HepG2 (cell line): ENCODE data around the gene MBD2.

Source experiments
- PRPF4 ChIP-seq: fragments of 200-400 bp; formaldehyde crosslinking; IDR thresholded peaks from 2 replicates; pipeline ENCODE4 v1.6.1; 2016; ENCODE audit warnings: low read length, low read depth; ENCODE audit not compliant: poor library complexity, severe bottlenecking
- SYNCRIP ChIP-seq: fragments of 200-400 bp; formaldehyde crosslinking; IDR thresholded peaks from 2 replicates; pipeline ENCODE4 v1.6.1; 2018; ENCODE audit warnings: mild to moderate bottlenecking, low read depth, low read length; ENCODE audit not compliant: insufficient read depth
- U2AF2 ChIP-seq: fragments of 200-400 bp; formaldehyde crosslinking; IDR thresholded peaks from 2 replicates; pipeline ENCODE4 v1.6.1; 2017; ENCODE audit warnings: low read depth, mild to moderate bottlenecking, low read length
- TF ChIP-seq, protein P1 (sequence below): sonication (generic); formaldehyde crosslinking; IDR thresholded peaks from 2 replicates; pipeline ENCODE4 v1.4.0; 2020; ENCODE audit warnings: missing genetic modification reagents

DNA sequence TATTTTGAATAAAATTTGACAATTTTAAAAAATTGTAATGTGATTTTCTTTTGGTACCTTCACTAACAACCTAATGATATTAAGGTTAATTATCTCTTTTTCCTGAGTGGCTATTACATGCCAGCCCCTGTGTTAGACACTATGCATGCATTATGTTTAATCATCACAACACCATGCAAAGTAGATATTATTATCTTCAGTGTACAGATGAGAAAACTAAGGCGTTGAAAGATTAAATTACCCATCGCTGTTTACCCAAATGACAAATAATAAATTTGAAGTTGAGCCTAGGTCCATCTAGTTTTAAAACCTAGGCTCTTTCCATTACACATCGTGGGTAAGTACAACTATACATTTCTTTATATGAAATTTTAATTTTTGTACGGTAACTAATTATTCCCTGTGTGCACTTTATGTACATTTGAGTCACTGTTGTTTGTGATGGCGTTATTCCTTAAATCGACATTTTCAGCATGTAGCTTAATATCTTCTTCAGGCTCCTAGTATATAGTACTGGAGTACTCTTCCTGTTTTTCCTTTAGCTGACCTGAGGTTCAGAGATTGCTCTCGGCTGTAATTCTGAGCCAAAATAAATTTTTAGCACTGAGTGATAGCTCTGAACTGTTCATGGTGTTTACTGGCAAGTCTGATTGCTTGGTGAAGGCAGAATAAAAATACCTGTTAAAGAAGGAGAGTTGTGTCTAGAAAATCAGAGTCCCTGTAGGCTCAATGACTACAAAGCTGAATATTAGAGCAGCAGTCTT is 13.9 kb upstream of the MBD2 start:
- TF ChIP-seq SYNCRIP (no peak), U2AF2 (no peak), PRPF4 (no peak)
- TF ChIP-seq, protein P1, sequence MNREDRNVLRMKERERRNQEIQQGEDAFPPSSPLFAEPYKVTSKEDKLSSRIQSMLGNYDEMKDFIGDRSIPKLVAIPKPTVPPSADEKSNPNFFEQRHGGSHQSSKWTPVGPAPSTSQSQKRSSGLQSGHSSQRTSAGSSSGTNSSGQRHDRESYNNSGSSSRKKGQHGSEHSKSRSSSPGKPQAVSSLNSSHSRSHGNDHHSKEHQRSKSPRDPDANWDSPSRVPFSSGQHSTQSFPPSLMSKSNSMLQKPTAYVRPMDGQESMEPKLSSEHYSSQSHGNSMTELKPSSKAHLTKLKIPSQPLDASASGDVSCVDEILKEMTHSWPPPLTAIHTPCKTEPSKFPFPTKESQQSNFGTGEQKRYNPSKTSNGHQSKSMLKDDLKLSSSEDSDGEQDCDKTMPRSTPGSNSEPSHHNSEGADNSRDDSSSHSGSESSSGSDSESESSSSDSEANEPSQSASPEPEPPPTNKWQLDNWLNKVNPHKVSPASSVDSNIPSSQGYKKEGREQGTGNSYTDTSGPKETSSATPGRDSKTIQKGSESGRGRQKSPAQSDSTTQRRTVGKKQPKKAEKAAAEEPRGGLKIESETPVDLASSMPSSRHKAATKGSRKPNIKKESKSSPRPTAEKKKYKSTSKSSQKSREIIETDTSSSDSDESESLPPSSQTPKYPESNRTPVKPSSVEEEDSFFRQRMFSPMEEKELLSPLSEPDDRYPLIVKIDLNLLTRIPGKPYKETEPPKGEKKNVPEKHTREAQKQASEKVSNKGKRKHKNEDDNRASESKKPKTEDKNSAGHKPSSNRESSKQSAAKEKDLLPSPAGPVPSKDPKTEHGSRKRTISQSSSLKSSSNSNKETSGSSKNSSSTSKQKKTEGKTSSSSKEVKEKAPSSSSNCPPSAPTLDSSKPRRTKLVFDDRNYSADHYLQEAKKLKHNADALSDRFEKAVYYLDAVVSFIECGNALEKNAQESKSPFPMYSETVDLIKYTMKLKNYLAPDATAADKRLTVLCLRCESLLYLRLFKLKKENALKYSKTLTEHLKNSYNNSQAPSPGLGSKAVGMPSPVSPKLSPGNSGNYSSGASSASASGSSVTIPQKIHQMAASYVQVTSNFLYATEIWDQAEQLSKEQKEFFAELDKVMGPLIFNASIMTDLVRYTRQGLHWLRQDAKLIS (CRISPR knock-in tag), result no peak
